GM19467 (cell line): ENCODE measurements around the gene NFAT5.
"Not testable (repeated sequence)": the region's sequence is repeated elsewhere in the genome, so short reads cannot be mapped to it uniquely, and the experiment has no call there.

Experiments
- ATAC-seq: cut with Tn5 transposase; IDR thresholded peaks from one replicate; pipeline ENCODE4 v1.9.1; 2021; ENCODE audit warnings: mild to moderate bottlenecking, moderate library complexity; ENCODE audit not compliant: unreplicated experiment

The NFAT5 gene

DNA sequence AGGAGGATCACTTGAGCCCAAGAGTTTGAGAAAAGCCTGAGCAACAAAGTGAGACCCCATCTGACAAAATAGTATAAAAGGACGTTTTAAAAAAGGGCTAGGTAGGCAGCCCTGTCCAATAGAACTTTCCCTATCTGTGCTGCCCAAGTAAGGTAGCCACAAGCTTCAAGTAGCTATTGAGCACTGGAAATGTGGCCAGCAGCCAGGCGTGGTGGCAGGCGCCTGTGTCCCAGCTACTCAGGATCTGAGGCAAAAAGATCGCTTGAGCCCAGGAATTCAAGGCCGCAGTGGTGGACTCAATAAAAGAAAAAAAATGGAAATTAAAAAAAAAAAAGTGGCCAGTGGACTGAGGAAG, 162.1 kb downstream of the NFAT5 start:
- ATAC-seq = no peak

DNA sequence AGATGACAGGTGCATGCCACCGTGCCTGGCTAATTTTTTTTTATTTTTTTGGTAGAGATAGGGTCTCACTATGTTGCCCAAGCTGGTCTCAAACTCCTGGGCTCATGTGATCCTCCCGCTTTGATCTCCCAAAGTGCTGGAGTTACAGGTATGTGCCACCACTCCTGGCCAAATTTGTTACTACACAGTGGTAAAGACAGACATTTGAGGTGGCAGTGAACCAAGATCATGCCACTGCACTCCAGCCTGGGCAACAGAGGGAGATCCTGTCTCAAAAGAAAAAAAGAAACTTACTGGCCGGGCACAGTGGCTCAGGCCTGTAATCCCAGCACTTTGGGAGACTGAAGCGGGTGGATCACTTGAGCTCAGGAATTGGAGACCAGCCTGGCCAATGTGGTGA, 163.3 kb downstream of the NFAT5 start:
- ATAC-seq = not testable (repeated sequence)

DNA sequence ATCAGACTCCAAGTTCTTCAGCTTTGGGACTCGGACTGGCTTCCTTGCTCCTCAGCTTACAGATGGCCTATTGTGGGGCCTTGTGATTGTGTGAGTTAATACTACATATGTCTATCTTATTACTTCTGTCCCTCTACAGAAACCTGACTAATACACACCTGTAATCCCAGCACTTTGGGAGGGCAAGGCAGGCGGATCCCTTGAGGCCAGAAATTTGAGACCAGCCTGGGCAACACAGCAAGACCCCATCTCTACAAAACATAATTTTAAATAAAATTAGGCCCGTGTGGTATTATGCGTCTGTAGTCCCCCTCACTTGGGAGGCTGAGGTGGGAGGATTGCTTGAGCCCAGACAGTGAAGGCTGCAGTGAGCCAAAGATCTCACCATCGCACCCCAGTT, 165.5 kb downstream of the NFAT5 start:
- not testable (repeated sequence) for ATAC-seq

DNA sequence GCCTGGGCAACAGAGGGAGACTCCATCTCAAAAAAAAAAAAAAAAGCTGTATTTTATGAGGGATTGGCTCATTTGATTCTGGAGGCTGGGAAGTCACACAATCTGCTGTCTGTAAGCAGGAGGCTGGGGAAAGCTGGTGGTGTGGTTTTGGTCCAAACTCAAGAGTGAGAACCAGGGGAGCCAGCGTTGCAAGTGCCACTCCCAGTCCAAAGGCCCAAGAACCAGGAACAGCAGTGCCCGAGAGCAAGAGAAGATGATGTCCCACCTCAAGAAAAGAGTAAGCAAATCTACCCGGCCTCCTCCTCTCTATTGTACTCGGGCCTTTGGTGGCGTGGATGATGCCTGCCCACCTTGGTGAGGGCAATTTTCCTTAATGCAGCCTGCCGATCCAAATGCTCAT, 166.3 kb downstream of the NFAT5 start:
- no peak for ATAC-seq

DNA sequence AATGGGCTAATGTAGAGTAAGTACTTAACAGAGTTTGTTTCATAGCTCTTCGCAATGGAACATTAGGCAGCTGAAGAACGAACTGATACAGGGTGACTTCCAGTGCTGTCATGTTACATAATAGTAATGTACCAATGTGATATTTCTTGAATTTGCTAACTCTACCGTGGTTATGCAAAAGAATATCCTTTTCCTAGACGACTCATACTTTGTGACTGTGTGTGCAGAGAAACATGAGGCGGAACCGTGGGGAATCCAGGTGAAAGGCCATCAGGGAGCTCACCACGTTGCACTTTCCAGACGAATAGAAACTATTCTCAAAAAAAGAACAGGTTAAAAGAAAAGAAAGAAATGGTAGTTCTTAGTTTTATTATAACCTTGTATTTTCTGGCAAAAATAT, 175.8 kb downstream of the NFAT5 start:
- ATAC-seq = no peak

DNA sequence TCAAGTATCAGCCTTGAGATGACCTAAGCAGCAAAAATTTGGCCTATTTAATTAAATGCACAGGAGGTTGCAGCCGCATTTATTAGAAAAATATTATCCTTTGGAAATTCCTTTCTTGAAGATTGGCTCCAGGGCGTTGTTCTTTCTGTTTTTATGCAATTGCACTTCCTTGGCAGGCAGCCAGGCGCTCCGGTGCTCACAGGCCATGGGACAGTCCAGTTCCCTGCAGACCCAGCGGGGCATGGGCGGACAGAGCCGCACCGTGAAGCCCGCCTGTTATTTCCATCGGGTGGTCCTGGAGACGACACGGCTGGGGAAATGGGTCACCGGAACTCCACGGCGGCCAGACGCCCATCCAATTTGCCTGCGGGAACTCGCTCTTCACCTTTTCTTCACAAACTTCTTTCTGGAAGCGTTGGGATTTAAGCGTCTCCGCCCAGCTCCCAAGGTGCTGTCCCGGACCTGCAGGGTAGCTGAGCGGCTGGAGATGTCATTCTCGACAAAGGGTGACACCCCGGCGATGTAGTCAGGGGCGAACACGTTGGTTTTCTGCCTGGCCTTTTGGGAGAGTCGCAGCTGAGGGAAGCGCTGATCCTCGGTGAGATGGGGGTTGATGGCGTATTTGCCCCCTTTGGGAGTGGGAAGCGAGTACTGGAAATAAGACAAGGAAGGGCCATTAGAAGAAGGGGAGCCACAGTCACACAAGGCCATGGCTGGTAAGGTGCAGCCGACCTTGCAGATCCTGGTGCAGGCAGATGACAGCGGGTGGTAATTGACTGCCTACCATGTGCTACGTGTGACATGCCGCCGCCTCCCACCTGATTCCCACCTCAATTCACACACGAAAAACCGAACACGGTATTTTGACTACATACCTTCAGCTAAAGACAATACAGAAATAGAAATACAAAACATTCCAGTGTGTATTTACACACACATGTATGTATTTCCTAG, 176.5 kb downstream of the NFAT5 start:
- ATAC-seq = no peak

DNA sequence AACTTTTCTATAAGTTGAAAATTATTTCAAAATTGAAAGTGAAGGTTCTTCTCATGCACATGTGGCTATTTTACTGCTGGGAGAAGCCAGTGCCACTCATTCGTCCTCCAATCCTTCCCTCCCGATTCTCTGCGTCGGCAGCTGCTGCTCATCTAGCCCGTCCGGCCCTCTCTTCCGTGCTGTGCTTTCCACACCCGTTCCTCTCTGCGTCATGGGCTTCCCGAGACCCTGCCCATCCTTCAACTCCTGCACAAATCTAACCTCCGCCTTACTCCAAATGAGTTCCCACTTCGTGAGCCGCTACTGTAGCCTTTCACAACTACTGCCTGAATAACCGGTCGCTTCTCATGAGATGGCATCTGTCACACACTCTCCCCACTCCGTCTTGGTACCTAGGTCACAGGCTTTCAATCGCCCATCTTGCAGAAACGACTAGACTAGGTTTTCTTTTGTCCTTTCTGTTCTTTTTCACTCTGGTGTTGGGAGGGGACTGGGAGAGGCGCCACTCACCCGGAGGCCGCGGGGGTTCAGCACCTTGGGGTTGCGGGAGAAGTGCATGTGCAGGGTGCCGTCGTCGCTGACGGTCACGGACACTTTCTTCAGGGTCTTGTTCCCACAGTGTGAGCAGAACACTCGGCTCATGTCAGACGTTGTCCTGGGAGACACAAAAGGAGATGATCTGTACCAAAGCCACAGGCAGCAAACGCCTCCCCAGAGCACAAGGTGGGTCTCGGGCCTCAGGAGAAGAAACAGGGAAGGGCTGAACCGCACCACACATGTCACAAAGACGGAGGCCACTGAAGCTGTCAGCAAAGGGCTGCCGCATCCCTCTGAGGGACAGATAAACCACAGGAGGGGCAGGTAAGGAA, 178.8 kb downstream of the NFAT5 start:
- ATAC-seq = no peak

DNA sequence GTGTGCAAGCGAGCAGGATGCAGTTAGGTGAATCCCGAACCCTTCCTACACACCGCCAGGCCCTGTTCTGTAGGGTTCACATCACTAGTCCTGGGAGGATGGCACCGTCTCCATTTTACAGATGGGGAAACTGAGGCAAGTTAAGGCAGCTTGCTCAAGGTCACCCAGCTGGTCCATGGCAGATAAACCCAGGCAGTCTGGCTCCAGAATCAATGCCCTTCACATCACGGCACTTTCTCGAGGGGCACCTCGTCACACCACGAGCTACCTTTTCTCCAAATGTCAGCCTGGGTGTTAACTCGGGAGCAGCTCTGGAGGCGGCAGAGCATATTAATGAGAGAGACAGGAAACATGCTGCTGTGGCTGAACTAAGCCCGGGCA, 179.5 kb downstream of the NFAT5 start:
- no peak for ATAC-seq

DNA sequence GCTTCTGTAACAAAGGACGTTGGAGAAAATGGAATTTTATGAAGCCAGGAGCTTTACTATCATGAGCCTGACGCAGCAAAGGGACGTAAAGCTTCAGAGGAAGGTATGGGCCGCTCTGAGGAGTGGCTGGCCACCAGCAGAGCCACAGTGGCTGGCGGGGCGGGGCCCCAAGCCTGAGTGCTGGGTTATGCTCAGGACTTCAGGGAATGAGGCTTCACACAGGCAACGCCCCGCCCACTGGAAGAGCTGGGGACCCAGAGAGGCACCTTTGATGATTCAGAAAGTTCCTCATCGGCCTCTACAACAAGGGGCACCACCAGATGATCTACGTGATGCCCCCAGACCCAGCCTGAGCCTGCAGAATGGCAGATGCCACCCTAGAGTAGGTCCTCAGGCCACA, 180.2 kb downstream of the NFAT5 start:
- ATAC-seq = no peak

DNA sequence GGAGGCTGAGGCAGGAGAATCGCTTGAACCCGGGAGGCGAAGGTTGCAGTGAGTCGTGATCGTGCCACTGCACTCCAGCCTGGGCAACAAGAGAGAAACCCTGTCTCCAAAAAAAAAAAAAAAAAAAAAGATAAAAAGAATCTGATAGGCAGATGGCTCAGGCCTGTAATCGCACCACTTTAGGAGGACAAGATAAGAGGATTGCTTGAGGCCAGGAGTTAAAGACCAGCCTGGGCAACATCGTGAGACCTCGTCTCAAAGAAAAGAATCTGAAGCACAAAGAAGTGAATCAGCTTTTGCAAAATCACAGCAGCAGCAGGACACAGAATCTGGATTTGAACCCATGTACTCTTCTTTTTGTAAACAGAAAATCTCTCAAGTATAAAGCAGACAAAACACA, 181.3 kb downstream of the NFAT5 start:
- ATAC-seq = no peak

DNA sequence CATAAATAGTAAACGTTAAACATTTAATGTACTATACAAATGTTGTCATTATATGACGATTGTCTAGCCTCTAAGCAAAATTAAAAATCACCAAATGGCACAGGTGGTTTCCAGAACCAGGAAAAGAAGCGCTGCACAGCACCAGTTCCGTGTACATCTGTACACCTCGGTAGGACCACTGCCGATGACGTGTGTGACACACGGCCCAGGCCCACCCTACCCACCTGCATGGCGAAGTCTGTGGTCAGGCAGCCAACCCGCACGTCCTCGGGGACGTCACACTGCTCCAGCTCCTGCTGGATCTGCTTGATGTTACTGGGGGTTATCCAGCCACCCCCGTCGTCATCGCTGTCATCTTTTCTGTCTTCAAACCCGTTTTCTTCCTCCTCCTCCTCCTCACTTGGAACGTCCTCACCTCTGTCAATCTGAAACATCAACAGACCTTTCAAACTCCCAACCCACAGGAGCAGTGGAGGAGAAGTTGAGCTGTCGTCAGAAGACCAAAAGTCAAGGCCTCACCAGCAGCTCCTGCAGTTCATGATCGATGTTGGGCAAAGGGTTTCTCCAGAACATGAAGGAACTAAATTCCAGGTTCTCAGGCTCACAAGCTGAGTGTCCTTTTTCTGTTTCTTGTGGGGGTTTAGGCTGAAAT, 183.1 kb downstream of the NFAT5 start:
- ATAC-seq = no peak

DNA sequence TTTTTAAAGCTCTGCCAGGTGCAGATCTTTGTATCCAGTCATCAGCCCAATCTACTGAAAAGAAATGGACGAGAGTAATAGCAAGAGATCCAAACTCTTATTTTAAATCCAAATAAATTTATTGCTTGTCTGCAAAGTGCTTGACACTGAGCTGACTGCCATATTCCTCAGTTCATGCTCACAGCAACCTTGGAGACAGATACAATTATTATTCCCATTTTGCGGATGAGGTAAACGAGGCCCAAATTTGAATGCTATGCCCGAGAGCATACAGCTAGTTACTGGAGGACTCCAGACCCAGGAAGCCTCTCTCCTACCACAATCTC, 188.3 kb downstream of the NFAT5 start:
- no peak for ATAC-seq
